PFSK-1 (cell line): ENCODE results near the gene TMEM62.

Experiments
- POLR2AphosphoS5 ChIP-seq: IDR thresholded peaks from 2 replicates; pipeline ENCODE4 v1.6.1; 2012; ENCODE audit warnings: low read depth, mild to moderate bottlenecking, control low read depth, low read length, moderate library complexity
- SIN3A ChIP-seq: IDR thresholded peaks from 2 replicates; pipeline ENCODE4 v1.6.1; 2012; ENCODE audit warnings: mild to moderate bottlenecking, low read length, moderate library complexity, borderline replicate concordance; ENCODE audit not compliant: insufficient read depth
- TAF1 ChIP-seq: IDR thresholded peaks from 2 replicates; pipeline ENCODE4 v1.6.1; 2012; ENCODE audit warnings: low read length, control low read depth, borderline replicate concordance; ENCODE audit not compliant: insufficient read depth

DNA sequence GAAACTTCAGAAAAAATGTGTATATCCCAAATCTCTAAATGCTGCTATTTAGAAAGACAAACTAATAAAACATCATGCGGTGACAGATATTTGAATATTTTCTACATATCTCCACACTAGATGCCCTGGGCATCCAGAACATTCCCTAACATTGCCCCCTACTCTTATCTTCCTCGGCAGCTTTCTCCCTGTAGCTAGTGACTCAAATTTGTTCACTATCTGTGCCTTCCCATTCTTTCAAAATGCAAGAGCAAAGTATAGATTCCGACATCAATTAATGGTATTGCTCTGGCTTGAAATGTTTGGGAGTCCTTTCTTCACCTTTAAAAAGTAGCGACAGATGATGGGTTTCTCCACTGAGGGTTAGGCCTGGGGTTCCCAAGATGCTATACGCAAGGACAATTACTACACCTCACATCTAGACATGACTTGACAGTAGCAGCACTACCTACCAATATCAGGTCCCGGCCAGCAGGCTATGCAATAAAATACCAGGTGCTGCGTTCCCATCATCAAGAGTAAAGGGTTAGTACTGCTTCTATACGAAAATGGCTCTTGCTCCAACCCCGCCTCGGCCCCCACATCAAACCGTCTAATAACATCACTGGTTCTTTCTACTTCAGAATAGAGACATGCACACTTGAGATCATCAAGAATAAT lies 28.2 kb upstream of the TMEM62 start:
- TF ChIP-seq POLR2AphosphoS5: no peak
- no peak for TF ChIP-seq TAF1
- no peak for TF ChIP-seq SIN3A
